ENCODE data around the gene TMOD2.

The TMOD2 gene
- 8.7 to 26.8 (median 14.7) reads per million in 17 experiments for total RNA-seq

DNA sequence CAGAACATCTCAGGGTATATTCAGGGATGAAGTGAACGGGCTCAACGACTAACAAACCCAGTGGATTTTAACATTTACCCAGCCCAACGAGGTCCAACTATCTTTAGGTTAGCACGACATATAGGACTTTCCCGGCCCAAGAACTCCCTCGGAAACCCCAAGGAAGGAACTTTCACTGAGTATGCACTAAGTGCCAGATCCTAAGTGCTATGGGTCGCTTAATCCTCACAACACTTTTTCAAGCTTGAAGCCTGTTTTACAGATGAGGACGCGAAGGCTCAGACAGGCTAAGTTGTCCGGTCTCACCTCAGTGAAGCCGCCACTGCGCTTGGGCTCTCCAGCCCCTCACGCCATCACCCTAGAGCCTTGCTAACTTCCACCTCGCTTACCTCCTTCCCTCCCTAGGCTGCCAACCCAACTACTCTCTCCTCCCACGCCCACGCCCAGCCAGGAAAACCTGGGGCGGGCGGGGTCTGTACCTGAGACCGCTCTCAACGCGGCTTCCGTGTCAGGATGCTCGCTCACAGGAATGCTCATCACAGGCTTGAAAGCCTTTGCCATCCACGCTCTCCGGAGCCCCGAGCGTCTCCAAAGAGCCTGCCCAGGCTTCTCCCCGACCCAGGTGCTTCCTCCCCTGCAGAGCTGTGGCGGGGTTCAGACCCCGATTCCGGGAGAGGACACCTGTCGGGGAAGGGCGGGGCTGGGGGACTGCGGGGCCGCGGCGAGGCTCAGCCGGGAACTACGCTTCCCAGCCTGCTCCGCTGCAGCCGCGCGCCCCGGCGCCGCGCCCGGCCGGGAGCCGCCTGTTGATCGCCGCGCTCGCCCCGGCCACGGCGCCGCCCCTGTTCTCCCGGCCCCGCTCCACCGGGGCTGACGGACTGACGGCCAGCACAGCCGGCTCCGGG, at the start of gene TMOD2:
Gene TMOD2 (plus strand): TSS at position 806 of the 905 bp plus-strand sequence. CDS start 14,845 bp downstream, outside the sequence.
- DNase-seq: peak in 3 of 4 experiments; percentile 36 to 80 (median 67)

GRCh38 chr15:51702710-51703109, 48.7 kb upstream of the TMOD2 start:
- no peak for DNase-seq

DNA sequence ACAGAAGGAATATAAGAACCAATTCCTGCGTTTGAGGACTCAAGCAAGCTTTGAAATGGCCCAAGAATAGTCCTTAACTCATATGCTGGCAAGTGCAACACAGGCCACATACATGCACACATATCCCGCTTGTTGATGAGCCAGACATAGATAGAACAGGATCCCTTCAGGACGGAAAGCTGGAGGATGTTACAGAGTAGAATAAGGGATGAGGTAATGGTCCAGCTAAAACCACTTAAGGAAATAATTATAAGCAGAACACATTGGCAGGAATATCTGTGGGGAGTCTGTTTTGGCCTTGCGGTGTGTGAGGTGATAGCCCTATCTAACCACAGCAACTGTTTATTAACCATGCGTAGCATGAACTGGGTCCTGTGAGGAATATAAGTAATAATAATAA, 45.1 kb upstream of the TMOD2 start:
- no peak for DNase-seq

DNA sequence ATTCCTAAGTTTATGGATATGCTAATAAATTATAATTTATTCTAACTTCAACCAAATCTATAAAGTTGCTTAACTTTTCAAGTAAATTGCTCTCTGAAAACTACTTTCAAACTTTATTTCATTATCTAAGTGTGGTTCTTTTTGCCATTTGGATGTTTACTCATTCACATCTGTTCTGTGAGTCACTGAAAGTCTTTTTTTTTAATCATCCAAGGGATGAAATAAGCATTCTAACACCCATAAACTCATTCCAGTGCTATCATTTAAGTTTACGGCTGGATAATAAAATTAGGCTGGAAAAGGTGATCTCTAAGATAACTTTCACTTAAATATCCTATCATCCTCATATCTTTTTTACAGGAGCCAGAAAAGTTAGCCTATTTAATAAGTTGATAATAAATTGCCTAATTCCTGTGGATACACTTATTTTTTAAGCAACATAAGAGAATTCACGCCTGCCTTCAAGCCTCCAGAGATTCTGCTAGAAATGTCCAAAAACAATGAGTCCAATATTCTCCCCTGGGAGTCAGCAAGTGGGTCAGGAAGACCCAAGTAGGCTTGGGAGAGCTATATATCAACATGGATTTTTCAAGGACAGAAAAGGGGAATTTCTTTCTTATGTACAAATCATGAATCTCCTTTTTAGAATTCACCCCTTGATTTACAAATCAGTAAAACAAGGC, 44.3 kb upstream of the TMOD2 start:
- no peak for DNase-seq

DNA sequence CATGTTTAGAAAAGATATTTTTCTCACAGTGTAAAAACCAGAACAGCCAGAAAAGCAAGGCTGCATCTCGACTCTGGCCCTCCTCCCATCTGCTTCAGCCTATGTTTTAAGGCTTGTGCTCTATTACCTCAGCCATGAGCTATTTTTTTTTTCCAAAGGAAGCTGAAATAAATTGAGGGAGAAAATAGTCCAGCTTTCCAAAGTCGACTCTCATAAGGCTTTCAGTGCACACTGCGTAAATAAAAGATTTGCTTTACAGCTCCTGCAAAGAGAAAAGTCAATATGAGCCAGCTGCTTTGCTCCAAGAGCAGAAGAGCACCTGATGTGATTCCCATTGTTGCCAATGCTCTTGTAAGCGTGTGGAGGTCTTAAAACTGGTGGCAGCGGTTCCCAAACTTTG, 43.4 kb upstream of the TMOD2 start:
- no peak for DNase-seq

GRCh38 chr15:51709031-51709430, 42.4 kb upstream of the TMOD2 start:
- peak; percentile 11 to 55 (median 26) for DNase-seq

DNA sequence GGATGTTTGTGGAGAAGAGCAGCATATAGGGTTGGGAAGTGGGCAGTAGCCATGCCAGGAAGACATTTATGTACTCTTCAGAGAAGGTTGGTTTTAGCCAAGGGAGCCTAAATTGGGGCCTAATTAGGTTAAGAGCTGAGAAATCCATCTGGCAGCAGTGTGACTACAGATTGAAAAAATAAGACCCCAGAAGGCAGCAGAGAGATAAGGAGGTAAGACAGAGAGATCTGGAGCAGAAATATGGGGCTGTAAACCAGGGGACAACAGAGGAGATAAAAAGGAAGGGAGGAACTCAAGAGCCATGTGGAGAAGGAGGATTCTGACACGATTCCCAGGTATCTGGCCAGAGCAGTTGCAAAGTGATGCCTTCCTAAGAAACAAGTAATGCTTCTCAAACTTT, 37.2 kb upstream of the TMOD2 start:
- DNase-seq: no peak

GRCh38 chr15:51714911-51715310, 36.5 kb upstream of the TMOD2 start:
- no peak for DNase-seq

DNA sequence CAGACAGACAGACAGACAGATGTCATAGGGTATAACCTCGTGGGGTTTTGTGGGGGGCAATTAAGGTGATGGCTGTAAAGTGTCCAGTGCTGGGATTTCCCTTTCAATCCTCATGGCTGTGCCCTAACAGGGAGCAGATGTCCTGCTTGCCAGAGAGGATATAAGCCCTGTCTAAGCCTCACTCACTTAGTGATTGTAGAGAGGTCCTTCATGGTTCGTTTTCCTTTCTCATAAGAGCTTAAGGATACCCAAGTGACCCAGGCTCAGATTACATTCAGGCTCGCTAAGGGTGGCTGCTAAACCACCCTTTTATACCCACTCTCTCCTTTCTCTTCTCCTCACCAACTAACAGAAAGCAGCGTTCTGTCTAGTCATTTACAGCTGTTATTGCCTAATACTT, 33.2 kb upstream of the TMOD2 start:
- DNase-seq: no peak

- DNase-seq: no peak
These were observed 32.7 kb upstream of the TMOD2 start for GRCh38 chr15:51718746-51719145.

- no peak for DNase-seq
These were observed 31.0 kb upstream of the TMOD2 start for GRCh38 chr15:51720201-51720995.

- no peak for DNase-seq
These were observed 30.0 kb upstream of the TMOD2 start for GRCh38 chr15:51721199-51721960.

GRCh38 chr15:51724199-51724598, 27.2 kb upstream of the TMOD2 start:
- DNase-seq: no peak

DNA sequence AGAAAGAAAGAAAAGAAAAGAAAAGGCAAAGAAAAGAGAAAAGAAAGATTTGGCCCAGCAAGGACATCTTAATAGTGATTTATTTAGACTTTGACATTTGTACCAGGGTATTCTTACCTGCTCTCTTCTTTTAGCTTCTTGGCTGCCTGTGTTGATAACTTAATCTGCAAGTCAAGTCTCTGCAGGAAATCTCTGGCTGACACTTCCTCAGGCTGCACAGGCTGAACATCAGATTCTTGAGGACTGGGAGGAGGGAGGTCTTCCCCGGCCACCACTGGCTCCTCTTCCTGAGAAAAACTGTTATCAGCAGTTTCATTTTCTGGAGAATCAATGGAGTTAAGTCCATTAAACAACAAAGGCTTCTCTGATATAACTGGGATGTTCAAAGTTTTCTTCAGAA, 26.7 kb upstream of the TMOD2 start:
- peak in 2 of 4 experiments; percentile 6 to 25 for DNase-seq

DNA sequence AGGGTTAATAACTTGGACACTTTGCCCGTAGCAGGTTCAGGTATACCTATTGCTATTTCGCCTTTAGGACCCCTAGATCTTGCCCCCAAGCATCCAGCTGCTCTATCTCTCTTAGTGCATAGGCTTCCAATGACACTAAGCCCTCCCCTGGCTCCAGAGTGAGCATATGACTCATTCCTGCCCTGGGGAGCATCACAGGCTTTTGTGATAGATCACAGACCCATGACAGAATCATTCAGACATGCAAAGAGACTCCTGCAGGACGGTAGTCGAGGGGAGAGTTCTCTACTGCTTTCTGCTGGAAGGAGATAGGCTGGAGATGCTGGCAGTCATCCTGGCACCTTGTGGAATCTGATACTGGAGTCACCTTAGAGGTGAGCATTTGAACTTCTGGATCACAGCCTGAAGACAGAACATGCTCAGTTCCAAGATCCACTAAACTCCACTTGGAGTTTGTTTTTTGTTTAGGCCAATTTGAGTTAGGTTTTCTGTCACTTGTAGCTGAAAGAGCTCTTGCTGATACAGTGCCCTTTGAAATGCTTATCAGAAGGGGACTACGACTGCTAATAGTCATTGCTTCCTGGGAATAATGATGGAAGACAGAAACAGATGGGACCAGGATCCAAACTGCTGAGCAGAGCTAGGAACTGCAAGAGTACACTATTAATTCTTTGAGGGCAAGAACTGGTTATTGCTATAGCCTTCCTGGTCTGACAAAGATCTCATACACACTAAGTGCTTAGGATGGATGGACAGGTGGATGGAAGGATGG, 24.9 kb upstream of the TMOD2 start:
- peak in 1 of 4 experiments; percentile 41 for DNase-seq

- DNase-seq: peak in 2 of 4 experiments; percentile 8 to 10
These were observed 24.1 kb upstream of the TMOD2 start for GRCh38 chr15:51727141-51727897.

GRCh38 chr15:51731549-51732267, 19.7 kb upstream of the TMOD2 start:
- peak; percentile 80 to 94 (median 88) for DNase-seq

GRCh38 chr15:51732646-51733045, 18.8 kb upstream of the TMOD2 start:
- no peak for DNase-seq

- DNase-seq: peak in 2 of 4 experiments; percentile 7 to 17
These were observed 16.0 kb upstream of the TMOD2 start for GRCh38 chr15:51735228-51736010.
